GM13977 (cell line): ENCODE data around the gene GNB1.

Experiments used
- DNase-seq: peaks from one replicate; pipeline ENCODE4 v3.0.0; 2012; ENCODE audit warnings: low spot score
- CTCF ChIP-seq: IDR thresholded peaks from 2 replicates; pipeline ENCODE4 v1.5.1; 2012; ENCODE audit warnings: mild to moderate bottlenecking, control low read depth; ENCODE audit not compliant: insufficient read depth; ENCODE audit errors: extremely low read depth, missing control alignments
- in situ Hi-C: fragments of 300-500 bp; cut with MboI; formaldehyde crosslinking; loops from one replicate; pipeline ENCODE4 v1.12.0; 2022; ENCODE audit warnings: low sequenced_read_pairs, low pct_unique_long_range_greater_than_20kb, mixed read lengths, inconsistent platforms; ENCODE audit not compliant: unreplicated experiment

GNB1 gene

GRCh38 chr1:1926886-1927660 is 36.2 kb upstream of the GNB1 start:
- in situ Hi-C loops = no loop called here
- no peak for TF ChIP-seq CTCF
- no peak for DNase-seq

GRCh38 chr1:1926346-1926811 is 35.5 kb upstream of the GNB1 start:
- TF ChIP-seq CTCF = no peak
- in situ Hi-C loops = no loop called here
- DNase-seq = no peak

- in situ Hi-C loops = no loop called here
- DNase-seq = no peak
- no peak for TF ChIP-seq CTCF
Measured at GRCh38 chr1:1925437-1926345, 34.8 kb upstream of the GNB1 start.

GRCh38 chr1:1924849-1925248 is 34.0 kb upstream of the GNB1 start:
- in situ Hi-C loops = no loop called here
- DNase-seq = no peak
- TF ChIP-seq CTCF = no peak

GRCh38 chr1:1924386-1924785 is 33.5 kb upstream of the GNB1 start:
- TF ChIP-seq CTCF = no peak
- no peak for DNase-seq
- in situ Hi-C loops = no loop called here

- no peak for TF ChIP-seq CTCF
- DNase-seq = no peak
- in situ Hi-C loops = no loop called here
Measured at GRCh38 chr1:1922956-1923833, 32.3 kb upstream of the GNB1 start.
